ENCODE measurements around the gene VPS16. TPM values are rescaled to one million over a fixed set of nuclear protein-coding genes. Genes with fewer than 3 reads are reported as not detected.

Gene VPS16
- total RNA-seq, 4 donors from 2014 or later: 17.9 to 51.3 (median 31.9) TPM

DNA sequence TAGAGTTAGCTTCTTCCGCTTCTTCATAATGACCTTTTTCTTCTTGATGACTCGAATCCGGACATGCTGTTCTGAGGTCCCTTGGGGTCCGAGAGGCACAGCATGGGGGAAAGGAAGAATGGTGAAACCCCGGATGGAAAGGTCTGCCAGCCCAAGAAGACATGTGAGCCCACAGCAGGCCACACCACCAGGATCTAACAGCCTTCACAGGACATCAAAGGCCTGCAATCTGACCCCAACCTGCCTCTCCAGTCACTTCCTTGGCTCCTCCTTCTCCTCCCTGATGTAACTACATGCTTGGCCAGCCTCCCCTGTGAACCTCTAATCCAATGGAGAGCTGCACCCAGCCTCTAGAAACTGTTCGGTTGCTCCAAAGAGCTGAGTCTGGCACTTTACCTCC is 41.7 kb upstream of the VPS16 start:
- H3K9me3 ChIP-seq: no peaks in the 10 kb centered on the region
- H3K4me1 ChIP-seq: peaks cover 0 to 27% (median 5%) of the 10 kb centered on the region in 4 donors
- H3K36me3 ChIP-seq: no peaks in the 10 kb centered on the region
- H3K27me3 ChIP-seq: peaks cover 0 to 68% of the 10 kb centered on the region in 2 donors
- 71 to 80% methylated on average over 6 of the region's 6 CpGs for WGBS, 2 donors
- no peak overlapping the region for H3K4me3 ChIP-seq
- no peak for DNase-seq (ENCODE audit: low spot score in 2 of 2)
- TF ChIP-seq, protein P1, sequence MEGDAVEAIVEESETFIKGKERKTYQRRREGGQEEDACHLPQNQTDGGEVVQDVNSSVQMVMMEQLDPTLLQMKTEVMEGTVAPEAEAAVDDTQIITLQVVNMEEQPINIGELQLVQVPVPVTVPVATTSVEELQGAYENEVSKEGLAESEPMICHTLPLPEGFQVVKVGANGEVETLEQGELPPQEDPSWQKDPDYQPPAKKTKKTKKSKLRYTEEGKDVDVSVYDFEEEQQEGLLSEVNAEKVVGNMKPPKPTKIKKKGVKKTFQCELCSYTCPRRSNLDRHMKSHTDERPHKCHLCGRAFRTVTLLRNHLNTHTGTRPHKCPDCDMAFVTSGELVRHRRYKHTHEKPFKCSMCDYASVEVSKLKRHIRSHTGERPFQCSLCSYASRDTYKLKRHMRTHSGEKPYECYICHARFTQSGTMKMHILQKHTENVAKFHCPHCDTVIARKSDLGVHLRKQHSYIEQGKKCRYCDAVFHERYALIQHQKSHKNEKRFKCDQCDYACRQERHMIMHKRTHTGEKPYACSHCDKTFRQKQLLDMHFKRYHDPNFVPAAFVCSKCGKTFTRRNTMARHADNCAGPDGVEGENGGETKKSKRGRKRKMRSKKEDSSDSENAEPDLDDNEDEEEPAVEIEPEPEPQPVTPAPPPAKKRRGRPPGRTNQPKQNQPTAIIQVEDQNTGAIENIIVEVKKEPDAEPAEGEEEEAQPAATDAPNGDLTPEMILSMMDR (IDR thresholded peaks at IDR 0.05): no peak
- no peak overlapping the region for H3K27ac ChIP-seq

DNA sequence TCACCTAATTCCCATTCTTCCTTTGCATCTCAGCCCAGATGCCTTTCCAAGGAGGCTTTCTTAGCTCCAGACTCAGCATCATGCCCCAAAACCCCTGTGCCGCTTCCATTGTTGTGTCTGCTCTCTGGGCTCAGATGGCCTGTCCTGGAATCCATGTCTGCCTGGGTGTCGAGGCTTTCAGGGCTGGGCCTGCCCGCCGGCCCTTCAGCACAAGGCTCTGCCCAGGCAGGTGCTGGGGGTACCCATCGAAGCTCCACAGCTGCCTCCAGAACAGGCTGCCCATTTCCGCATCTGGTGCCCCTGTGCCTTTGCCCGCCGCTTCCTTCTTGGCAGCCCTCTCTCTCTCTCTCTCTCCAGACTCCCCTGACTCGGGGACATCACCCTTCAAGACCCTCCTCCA is 41.3 kb upstream of the VPS16 start:
- WGBS, 2 donors: 45 to 52% methylated on average over 8 to 9 of the region's 9 CpGs
- Histone ChIP-seq H3K36me3 (no peaks in the 10 kb centered on the region), H3K9me3 (no peaks in the 10 kb centered on the region), H3K27ac (no peak overlapping the region), H3K27me3 (peaks cover 0 to 68% of the 10 kb centered on the region in 2 donors), H3K4me1 (peaks cover 0 to 27% (median 5%) of the 10 kb centered on the region in 4 donors), H3K4me3 (peak overlapping the region in 1 of 4 donors; percentile 36)
- no peak for DNase-seq (ENCODE audit: low spot score in 2 of 2)
- TF ChIP-seq, protein P1 (IDR thresholded peaks at IDR 0.05): no peak
- TF ChIP-seq POLR2A (IDR thresholded peaks at IDR 0.05) (no peak), EP300 (IDR thresholded peaks at IDR 0.05) (no peak)

DNA sequence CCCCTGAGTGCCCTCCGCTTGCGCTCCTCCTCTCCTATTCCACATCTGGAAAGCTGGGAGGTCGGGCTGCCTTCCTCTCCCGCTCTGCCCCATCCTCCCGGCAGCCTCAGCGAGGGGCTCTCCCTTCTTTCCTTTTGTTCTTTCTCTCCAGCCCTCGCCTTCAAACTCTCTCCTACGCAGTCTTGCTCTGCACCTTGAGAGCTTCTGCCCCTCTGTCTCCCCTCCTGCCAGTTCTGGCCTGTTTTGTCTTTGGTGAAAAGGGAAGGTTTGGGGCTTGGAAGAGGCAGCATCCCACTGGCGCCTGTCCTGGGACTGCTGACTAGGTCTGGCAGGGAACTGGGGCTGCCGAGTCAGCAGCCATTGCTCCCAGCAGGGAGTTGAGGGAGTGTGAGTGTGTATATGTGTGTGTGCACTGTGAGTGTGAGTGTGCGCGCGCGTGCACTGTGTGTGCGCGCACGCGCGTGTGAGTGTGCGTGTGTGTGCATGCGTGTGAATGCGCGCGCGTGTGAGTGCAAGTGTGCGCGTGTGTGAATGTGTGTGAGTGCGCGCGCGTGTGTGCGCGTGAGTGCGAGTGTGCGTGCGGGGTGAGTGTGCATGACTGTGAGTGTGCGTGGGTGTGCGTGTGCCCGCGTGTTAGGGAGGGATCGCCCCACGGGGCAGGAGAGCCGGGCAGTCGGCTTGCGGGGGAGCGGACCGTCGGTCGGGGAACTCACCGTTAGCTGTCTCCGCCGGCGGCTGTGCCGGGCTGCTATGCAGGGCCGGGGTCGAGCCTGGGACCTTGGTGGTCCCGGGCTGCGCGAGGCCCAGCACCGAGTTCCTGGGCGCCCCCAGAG is 40.6 kb upstream of the VPS16 start:
- H3K4me1 ChIP-seq: peaks cover 0 to 31% (median 5%) of the 10 kb centered on the region in 4 donors
- H3K36me3 ChIP-seq: no peaks in the 10 kb centered on the region
- no peak for DNase-seq (ENCODE audit: low spot score in 2 of 2)
- H3K9me3 ChIP-seq: no peaks in the 10 kb centered on the region
- no peak for TF ChIP-seq EP300 (IDR thresholded peaks at IDR 0.05)
- no peak for TF ChIP-seq POLR2A (IDR thresholded peaks at IDR 0.05)
- TF ChIP-seq, protein P1 (IDR thresholded peaks at IDR 0.05): no peak
- WGBS, 2 donors: 1% methylated on average over 48 to 57 of the region's 61 CpGs
- peak overlapping the region in 2 of 4 donors; percentile 8 to 36 for H3K4me3 ChIP-seq
- no peak overlapping the region for H3K27ac ChIP-seq
- H3K27me3 ChIP-seq: peaks cover 0 to 73% of the 10 kb centered on the region in 2 donors

DNA sequence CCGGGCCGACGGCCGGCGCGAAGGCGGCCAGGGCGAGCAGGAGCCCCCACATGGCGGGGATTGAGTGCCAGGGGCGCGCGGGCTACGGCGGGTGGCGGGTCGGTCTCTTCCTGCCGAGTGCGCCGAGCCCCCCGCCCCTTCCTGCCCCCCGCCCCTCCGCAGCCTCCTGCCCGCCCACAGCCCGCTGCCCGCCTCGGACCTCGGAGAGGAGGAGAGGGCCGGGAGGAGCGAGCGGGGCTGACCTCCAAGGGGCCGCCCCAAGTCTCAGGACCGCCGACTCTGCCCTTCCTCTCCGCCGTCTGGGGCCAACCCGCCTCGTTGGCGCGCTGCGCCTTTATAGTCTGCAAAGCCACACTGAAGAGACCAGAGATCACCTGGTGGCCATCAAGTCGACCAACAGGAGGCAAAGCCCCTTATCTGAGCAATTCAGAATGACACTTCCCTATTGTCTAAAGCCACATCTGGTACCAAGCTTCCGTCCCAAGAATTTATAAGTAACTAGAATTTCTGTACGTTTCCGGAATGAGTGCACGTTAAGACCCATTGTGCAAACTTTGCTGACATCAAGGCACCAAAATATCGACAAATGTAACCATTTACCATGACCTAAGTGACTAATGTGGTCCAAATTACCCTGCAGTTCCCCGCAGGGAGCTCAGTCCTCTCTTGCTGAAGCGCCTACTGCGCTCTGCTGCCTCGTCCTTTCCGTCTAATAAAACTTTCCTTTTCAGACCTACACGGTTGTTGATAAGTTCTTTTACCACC is 39.8 kb upstream of the VPS16 start, which contains the start of gene CPXM1:
CPXM1 (minus strand) TSS at position 107 of the 765 bp plus-strand sequence; CDS start at position 52, 55 bp downstream.
- H3K27me3 ChIP-seq: peaks cover 0 to 81% of the 10 kb centered on the region in 2 donors
- H3K9me3 ChIP-seq: no peaks in the 10 kb centered on the region
- no peaks in the 10 kb centered on the region for H3K36me3 ChIP-seq
- TF ChIP-seq EP300 (IDR thresholded peaks at IDR 0.05) (no peak), POLR2A (IDR thresholded peaks at IDR 0.05) (no peak)
- TF ChIP-seq, protein P1 (IDR thresholded peaks at IDR 0.05): no peak
- WGBS, 2 donors: 4 to 7% methylated on average over 17 to 24 of the region's 52 CpGs
- no peak for DNase-seq (ENCODE audit: low spot score in 2 of 2)
- H3K4me1 ChIP-seq: peaks cover 0 to 39% (median 5%) of the 10 kb centered on the region in 4 donors
- H3K4me3 ChIP-seq: peak within 1 kb of the TSS in 3 of 4 donors; percentile 8 to 36 (median 15)
- no peak within 1 kb of the TSS for H3K27ac ChIP-seq
